Stimulated activated CD4-positive, alpha-beta T cell treated with anti-CD3 and anti-CD28 coated beads, Interleukin-1b, Interleukin-23, amount 100 ng/mL, for 1 hour (primary cell): ENCODE measurements around the gene IMPA2.
A peak's percentile ranks its signal among the peaks of the same experiment; 100 is the strongest.
"Not testable (repeated sequence)": the region's sequence is repeated elsewhere in the genome, so short reads cannot be mapped to it uniquely, and the experiment has no call there.

Source experiments
- DNase-seq, 2 donors: peaks; one replicate each; pipeline ENCODE4 v3.0.0-alpha.2; 2020; ENCODE audit warnings: low read depth in 2 of 2

The IMPA2 gene

GRCh38 chr18:11962597-11962996, 18.7 kb upstream of the IMPA2 start:
- DNase-seq = no peak

- no peak for DNase-seq
Observed at GRCh38 chr18:11963991-11964484, 17.3 kb upstream of the IMPA2 start.

GRCh38 chr18:11969904-11970835, 11.1 kb upstream of the IMPA2 start:
- no peak for DNase-seq

GRCh38 chr18:11970836-11971226, 10.5 kb upstream of the IMPA2 start:
- not testable (repeated sequence) for DNase-seq

GRCh38 chr18:11972371-11973174, 8.7 kb upstream of the IMPA2 start:
- no peak for DNase-seq

DNA sequence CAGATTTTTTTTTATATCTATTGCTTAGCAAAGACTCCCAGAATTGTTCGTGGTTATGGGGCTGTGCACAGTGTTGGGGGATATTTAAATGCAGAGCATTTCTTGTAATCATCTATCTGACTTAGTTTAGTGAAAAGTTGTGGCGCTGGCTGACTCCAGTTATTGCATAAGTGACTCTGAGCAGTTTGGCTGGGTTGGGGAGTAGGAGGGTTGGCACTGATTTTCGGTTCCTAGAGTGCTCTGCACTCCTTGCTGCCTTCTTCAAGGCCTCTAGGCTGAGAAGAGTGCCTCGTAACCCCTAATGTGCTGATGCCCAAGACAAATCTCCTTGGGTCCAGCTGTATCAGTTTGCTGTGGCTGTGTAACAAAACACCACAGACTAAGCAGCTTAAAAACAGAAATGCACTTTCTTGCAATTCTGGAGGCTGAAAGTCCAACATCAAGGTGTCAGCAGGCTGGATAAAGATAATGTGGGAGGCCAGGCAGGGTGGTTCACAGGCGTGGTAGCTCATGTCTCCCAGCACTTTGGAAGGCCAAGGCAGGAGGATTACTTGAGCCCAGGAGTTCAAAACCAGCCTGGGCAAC, 6.5 kb upstream of the IMPA2 start:
- no peak for DNase-seq

DNA sequence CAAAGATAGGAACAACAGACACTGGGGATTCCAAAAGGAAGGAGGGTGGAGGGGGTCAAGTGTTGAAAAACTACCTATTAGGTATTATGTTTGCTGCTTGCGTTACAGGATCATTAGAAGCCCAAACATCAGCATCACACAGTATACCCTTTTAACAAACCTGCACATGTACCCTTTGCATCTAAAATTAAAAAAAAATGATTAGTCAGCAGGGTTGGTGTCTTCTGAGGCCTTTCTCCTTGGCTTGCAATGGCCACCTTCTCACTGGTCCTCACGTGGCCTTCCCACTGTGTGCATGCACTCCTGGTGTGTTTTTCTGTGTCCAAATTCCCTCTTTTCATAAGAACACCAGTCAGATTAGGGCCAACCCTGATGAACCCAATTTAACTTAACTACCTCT, 5.6 kb upstream of the IMPA2 start:
- no peak for DNase-seq

- DNase-seq = no peak
Observed at GRCh38 chr18:11976315-11977152, 4.8 kb upstream of the IMPA2 start.

GRCh38 chr18:11977153-11977466, 4.2 kb upstream of the IMPA2 start:
- no peak for DNase-seq

DNA sequence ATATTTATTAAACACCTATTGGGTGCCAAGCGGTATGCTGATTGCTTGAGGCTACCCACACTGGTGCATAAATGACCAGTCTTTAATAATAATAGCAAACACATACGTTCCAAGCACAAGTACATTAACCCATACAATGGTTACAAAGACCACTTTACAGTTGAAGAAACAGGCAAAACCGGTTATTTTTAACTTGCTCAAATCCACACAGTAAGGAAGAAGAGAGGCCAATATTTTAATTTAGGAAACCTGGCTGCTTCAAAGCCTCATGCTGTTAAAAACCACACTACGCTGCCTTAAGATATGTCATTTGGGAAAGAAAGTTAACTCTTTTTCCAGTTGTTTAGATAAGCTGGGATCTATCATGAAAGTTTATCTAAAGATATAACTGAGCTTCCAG, 2.4 kb upstream of the IMPA2 start:
- no peak for DNase-seq

- no peak for DNase-seq
Observed at GRCh38 chr18:11980163-11980493, 1.2 kb upstream of the IMPA2 start.

DNA sequence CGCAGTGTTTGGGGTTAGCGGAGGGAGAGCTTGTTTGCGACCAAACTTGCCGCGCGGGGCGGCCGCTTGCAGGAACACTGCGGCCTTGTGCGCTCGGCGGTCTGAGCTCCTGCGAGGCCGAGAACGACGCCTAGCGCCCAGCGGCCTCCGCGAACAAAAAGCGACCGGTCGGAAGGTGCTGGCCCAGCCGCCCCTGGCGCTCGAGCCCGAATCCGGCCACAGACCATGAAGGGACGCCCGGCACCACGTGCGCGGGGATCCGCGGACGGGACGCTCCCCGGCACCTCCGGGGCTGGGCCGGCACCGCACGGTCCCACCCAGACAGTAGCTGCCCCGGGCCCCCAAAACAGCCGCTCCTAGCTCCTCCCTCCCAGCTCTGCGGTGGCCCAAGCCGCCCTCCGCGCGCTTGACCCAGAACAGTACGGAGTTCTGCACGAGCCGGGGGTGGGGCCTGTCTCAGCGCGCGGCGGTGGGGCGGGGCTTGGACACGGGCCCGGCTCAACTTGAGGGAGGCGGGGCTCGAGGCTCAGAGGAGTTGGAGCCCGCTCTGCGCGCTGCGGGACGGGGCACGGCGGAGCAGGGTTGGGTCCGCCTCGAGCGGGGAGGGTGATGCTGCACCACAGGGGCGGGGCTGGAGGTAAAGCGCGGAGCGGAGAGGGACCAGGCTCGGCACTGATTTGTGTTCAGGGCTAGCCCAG, 664 bp upstream of the IMPA2 start:
- DNase-seq = peak; percentile 84 to 89

DNA sequence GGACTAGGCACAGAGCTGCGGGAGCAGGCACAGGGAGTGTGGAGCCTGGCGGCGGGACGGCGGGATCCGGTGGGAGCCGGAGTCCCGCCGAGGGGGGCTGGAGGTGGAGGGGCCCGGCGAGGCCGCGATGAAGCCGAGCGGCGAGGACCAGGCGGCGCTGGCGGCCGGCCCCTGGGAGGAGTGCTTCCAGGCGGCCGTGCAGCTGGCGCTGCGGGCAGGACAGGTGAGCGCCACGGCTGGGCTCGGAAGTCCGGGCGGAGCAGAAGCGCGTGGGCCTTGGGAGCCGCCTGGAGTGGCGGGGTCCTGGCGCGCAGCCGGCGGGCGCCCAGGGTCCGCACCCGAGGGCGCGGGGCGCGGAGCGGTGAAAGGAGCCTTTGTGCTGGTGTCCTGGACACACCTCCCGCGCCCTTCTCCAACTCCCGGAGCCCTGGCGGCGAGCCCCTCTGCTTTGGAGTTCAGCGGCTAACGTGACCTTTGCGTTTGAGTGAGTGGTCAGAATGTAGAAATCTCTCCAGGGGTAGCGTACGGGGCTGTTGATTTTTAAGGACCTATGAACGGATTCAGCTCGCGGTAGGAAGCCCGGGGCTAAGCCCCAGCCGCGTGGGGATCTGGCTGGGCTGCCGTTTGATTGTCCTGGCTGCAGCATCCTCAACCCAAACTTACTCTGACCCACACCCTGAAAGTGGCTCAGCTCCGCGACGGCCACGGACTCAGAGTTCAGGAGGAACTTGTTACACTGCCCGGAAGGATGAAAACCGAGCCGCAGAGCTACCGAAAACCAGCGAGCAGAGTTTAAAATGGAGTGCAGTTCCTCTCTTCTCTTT, 448 bp downstream of the IMPA2 start:
- DNase-seq = no peak

- DNase-seq = no peak
Observed at GRCh38 chr18:11982981-11983380, 1.7 kb downstream of the IMPA2 start.

DNA sequence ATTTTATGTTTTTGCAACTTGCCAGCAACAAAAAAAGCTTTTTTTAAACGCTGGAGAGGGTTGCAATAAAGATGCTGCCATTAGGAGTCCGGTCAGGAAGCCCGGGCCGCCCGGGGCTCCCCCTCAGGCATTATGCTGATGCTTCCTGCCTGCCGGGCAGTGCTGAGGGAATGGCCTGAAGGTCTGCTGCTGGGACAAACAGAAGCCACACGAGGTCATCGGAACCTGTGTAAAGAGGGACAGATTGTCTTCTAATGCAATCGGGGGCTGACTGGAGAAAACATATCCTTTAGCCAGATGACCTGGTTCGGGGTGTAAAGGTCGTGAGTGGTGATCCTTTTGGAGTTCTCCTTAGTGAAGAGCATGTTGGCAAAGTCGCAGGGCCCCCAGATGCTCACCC, 2.3 kb downstream of the IMPA2 start:
- no peak for DNase-seq

DNA sequence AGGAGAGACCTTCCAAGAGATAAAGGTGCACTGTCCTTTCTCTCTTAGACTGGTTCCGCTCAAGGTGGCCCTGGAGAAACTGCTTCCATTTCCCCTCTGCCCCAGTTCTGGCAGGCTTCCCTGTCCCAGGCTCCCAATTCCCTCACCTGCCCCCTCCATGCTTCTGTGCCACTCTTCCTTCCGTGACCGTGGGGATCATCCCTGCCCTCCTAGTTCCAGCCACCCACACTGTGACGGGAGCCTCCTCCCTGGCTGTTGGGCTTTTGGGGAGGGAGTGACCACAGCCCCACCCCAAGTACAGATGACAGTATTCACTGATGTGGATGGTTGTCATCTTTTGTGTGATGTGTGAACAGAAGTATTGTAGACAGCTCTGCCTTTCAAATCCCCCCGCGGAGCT, 2.8 kb downstream of the IMPA2 start:
- DNase-seq = no peak

DNA sequence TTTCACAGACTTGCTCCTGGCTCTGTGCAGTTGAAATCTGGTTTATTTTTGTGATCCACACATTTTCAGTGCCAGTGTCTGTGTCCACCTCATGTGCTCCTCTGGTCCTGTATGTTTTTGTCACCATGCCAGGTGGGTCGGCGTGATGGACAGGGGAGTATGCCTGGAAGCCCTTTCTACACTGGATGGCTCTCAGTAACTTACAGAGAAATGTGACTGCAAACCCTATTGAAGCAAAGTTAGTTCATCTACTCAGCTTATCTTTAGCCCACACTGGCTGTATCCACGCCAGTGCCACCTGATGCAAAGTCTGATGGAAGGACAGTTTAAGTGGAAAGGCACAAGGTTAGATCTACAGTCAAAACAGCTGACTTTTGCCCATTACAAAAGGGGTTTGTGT, 4.3 kb downstream of the IMPA2 start:
- no peak for DNase-seq

DNA sequence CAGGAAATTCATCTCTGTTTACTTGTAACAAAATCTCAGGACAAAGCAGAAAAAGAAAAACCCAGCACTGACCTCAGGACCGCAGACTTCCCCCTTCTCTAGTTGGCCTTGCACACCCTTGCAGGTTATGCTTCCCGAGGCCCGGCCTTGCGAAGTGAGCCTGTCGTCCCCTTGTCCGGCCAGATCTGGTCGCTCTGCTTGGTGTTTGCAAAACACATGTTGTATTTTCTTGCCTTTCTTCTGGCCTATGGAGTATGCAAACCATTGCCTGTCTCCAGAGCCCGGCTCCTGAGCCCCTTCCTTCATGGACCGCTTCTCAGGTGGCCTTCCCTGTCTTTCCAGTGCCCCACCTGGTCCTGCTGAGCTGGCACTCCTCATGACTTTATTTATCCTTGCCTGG, 4.8 kb downstream of the IMPA2 start:
- DNase-seq = no peak

DNA sequence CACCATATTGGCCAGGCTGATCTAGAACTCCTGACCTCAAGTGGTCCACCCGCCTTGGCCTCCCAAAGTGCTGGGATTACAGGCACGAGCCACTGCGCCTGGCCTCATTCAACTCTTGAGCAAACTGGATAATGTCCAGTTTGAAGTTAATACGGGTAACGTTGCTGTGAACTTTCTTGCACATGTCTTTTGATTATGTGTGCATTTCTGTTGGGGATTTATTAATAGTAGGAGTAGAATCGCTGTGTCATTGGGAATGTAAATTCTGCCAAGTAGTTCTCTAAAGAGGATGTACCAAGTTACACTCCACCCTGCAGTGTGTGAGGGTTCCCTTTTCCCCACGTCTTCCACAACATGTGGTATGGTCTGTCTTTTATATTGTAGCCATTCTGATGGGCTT, 6.2 kb downstream of the IMPA2 start:
- DNase-seq = no peak

GRCh38 chr18:11989174-11989573, 7.9 kb downstream of the IMPA2 start:
- DNase-seq = no peak
